ENCODE measurements around the gene ANO1. TPM values are rescaled to one million over a fixed set of nuclear protein-coding genes. Genes with fewer than 3 reads are reported as not detected.

Gene ANO1
- total RNA-seq, 1 experiment from 2014 or later = 10.9 TPM

DNA sequence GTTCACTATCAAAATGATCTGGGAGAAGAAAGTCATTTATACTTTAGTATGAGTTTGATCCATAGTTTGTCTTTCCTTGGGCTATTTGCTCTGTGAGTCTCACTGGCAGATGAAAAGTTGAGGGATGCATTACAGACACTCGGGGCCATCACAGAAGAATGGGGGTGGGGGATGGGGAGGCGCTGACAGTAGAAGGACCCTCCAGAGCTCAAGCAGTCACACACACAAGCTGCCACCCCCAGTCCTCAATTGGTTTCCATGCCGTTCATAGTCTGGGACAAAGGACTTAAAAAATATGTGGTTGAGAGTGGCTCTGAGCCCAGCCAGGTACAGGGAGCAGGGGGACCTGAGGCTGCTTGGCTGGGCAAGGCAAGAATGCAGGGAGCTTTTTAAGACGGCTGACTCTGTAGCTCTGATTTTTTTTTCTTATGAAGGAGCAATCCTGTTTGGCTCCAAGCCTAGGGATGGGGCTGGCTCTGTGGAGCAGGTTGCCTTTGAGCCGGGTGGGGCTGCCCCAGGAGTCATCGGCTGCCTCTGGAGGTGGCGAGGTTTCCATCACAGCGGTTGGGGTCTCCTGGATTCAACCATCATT, 13.3 kb upstream of the ANO1 start:
- DNase-seq = peak; percentile 15
- TF ChIP-seq, protein P1, sequence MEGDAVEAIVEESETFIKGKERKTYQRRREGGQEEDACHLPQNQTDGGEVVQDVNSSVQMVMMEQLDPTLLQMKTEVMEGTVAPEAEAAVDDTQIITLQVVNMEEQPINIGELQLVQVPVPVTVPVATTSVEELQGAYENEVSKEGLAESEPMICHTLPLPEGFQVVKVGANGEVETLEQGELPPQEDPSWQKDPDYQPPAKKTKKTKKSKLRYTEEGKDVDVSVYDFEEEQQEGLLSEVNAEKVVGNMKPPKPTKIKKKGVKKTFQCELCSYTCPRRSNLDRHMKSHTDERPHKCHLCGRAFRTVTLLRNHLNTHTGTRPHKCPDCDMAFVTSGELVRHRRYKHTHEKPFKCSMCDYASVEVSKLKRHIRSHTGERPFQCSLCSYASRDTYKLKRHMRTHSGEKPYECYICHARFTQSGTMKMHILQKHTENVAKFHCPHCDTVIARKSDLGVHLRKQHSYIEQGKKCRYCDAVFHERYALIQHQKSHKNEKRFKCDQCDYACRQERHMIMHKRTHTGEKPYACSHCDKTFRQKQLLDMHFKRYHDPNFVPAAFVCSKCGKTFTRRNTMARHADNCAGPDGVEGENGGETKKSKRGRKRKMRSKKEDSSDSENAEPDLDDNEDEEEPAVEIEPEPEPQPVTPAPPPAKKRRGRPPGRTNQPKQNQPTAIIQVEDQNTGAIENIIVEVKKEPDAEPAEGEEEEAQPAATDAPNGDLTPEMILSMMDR (conservative IDR thresholded peaks at IDR 0.05) = no peak
- H2BK20ac ChIP-seq (ENCODE audit: low read depth, low read length, poor library complexity, severe bottlenecking) = no peak overlapping the region
- no peaks in the 10 kb centered on the region for H3K79me2 ChIP-seq (ENCODE audit: insufficient read depth, low read length)
- no peak overlapping the region for H3T11ph ChIP-seq (ENCODE audit: low read length)
- no peaks in the 10 kb centered on the region for H3K9me3 ChIP-seq (ENCODE audit: control insufficient read depth, low read depth, low read length)
- no peak overlapping the region for H2BK15ac ChIP-seq (ENCODE audit: low read depth, low read length)
- H3K27me3 Mint-ChIP-seq (ENCODE audit: low read depth) = peaks cover 26% of the 10 kb centered on the region
- no peaks in the 10 kb centered on the region for H3K9me3 Mint-ChIP-seq
- H3K27ac ChIP-seq (ENCODE audit: insufficient read length, low read depth, low read length) = no peak overlapping the region
- H4K8ac ChIP-seq (replicated peaks; ENCODE audit: insufficient read length, low read depth, low read length) = no peak overlapping the region
- no peak overlapping the region for H3K4me2 ChIP-seq (ENCODE audit: insufficient read depth, insufficient read length, low read length)
- no peaks in the 10 kb centered on the region for H3K27me3 ChIP-seq (ENCODE audit: insufficient read depth, low read length)
- no peak overlapping the region for H2AK5ac ChIP-seq (ENCODE audit: insufficient read length, low read length)
- H3K4ac ChIP-seq (ENCODE audit: low read depth, low read length) = no peak overlapping the region
- H3K4me1 ChIP-seq (ENCODE audit: insufficient read depth, low read length) = peaks cover 3% of the 10 kb centered on the region
- no peak overlapping the region for H4K5ac ChIP-seq (ENCODE audit: insufficient read length, low read depth, low read length)
- no peaks in the 10 kb centered on the region for H3K23me2 ChIP-seq (ENCODE audit: insufficient read length, low read depth, low read length, poor library complexity, severe bottlenecking)
- no peak overlapping the region for H3K9ac ChIP-seq (ENCODE audit: extremely low read depth, insufficient read length, low read length)
- no peak overlapping the region for H3K18ac ChIP-seq (ENCODE audit: insufficient read length, low read depth, low read length)
- H2BK120ac ChIP-seq (ENCODE audit: low read depth, low read length, poor library complexity, severe bottlenecking) = no peak overlapping the region
- H2AFZ ChIP-seq (ENCODE audit: low read length) = no peak overlapping the region
- H3K23ac ChIP-seq (ENCODE audit: insufficient read length, low read depth, low read length) = no peak overlapping the region
- no peaks in the 10 kb centered on the region for H3K79me1 ChIP-seq (ENCODE audit: insufficient read depth, low read depth, low read length, poor library complexity, severe bottlenecking)
- H3K56ac ChIP-seq (ENCODE audit: insufficient read length, low read depth, low read length) = no peak overlapping the region
- H3K4me1 Mint-ChIP-seq = peaks cover 30 to 43% of the 10 kb centered on the region in 2 experiments
- no peak overlapping the region for H4K91ac ChIP-seq (ENCODE audit: insufficient read length, low read depth, low read length)
- no peak overlapping the region for H2BK5ac ChIP-seq (ENCODE audit: insufficient read length, low read length)
- H3K36me3 Mint-ChIP-seq (ENCODE audit: insufficient read depth in 1 of 3, low read depth in 3 of 3) = no peaks in the 10 kb centered on the region; a peak in 2 of 7 replicates
- no peak overlapping the region for H3K14ac ChIP-seq (ENCODE audit: insufficient read depth, low read length)
- H2BK12ac ChIP-seq (ENCODE audit: insufficient read length, low read depth, low read length) = no peak overlapping the region
- WGBS (ENCODE audit: extremely low coverage, insufficient read length, low lambda C conversion rate) = no CpG with 5 or more reads among the region's 8 CpGs
- H3K27ac Mint-ChIP-seq = no peak overlapping the region
- H3K4me3 Mint-ChIP-seq = no peak overlapping the region
- H4K20me1 ChIP-seq (ENCODE audit: control insufficient read depth, insufficient read depth, insufficient read length) = no peaks in the 10 kb centered on the region

Measured in H9 (cell line).